ENCODE results near the gene DNAJC1. TPM values are rescaled to one million over a fixed set of nuclear protein-coding genes. Genes with fewer than 3 reads are reported as not detected.
"Not testable (repeated sequence)": the region's sequence is repeated elsewhere in the genome, so short reads cannot be mapped to it uniquely, and the experiment has no call there.

The DNAJC1 gene
- total RNA-seq, 1 donor from 2014 or later, result 103 TPM

GRCh38 chr10:21889477-21890275 lies 113.9 kb downstream of the DNAJC1 start:
- no peaks in the 10 kb centered on the region for H3K27me3 ChIP-seq (ENCODE audit: control insufficient read depth, insufficient read depth, low read length)
- no peaks in the 10 kb centered on the region for H3K36me3 ChIP-seq (ENCODE audit: control insufficient read depth, insufficient read depth, low read length)
- DNase-seq (ENCODE audit: low read depth), result no peak
- no peak overlapping the region for H3K4me3 ChIP-seq (ENCODE audit: low read depth, low read length)
- no peak for TF ChIP-seq CTCF (IDR thresholded peaks at IDR 0.05; ENCODE audit: insufficient read depth, low read length, poor library complexity, severe bottlenecking)

GRCh38 chr10:21888959-21889358 lies 114.6 kb downstream of the DNAJC1 start:
- Histone ChIP-seq H3K36me3 (ENCODE audit: control insufficient read depth, insufficient read depth, low read length) (no peaks in the 10 kb centered on the region), H3K4me3 (ENCODE audit: low read depth, low read length) (no peak overlapping the region), H3K27me3 (ENCODE audit: control insufficient read depth, insufficient read depth, low read length) (no peaks in the 10 kb centered on the region)
- no peak for TF ChIP-seq CTCF (IDR thresholded peaks at IDR 0.05; ENCODE audit: insufficient read depth, low read length, poor library complexity, severe bottlenecking)
- DNase-seq (ENCODE audit: low read depth), result no peak

DNA sequence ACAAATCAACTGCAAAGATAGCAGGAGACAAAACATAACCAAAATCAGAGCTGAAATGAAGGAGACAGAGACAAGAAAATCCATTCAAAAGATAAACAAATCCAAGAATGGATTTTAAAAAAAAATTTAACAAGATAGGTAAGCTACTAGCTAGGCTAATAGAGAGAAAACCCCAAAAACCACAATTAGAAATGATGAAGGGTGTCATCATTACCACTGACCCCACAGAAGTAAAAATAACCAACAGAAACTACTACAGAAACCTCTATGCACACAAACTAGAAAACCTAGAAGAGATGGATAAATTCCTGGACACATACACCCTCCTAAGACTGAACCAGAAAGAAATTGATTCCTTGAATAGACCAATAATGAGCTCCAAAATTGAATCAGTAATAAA lies 117.6 kb downstream of the DNAJC1 start:
- DNase-seq (ENCODE audit: low read depth), result no peak
- Histone ChIP-seq H3K27me3 (ENCODE audit: control insufficient read depth, insufficient read depth, low read length) (no peaks in the 10 kb centered on the region), H3K4me3 (ENCODE audit: low read depth, low read length) (no peak overlapping the region), H3K36me3 (ENCODE audit: control insufficient read depth, insufficient read depth, low read length) (no peaks in the 10 kb centered on the region)
- TF ChIP-seq CTCF (IDR thresholded peaks at IDR 0.05; ENCODE audit: insufficient read depth, low read length, poor library complexity, severe bottlenecking), result no peak

GRCh38 chr10:21873198-21873597 lies 130.3 kb downstream of the DNAJC1 start:
- TF ChIP-seq CTCF (IDR thresholded peaks at IDR 0.05; ENCODE audit: insufficient read depth, low read length, poor library complexity, severe bottlenecking), result no peak

GRCh38 chr10:21872771-21873170 lies 130.8 kb downstream of the DNAJC1 start:
- H3K27me3 ChIP-seq (ENCODE audit: control insufficient read depth, insufficient read depth, low read length); H3K4me3 ChIP-seq (ENCODE audit: low read depth, low read length); H3K36me3 ChIP-seq (ENCODE audit: control insufficient read depth, insufficient read depth, low read length); DNase-seq (ENCODE audit: low read depth): not testable (repeated sequence)

More at GRCh38 chr10:21873198-21873597, 130.3 kb downstream of the DNAJC1 start:
- Histone ChIP-seq H3K36me3 (ENCODE audit: control insufficient read depth, insufficient read depth, low read length) (no peaks in the 10 kb centered on the region), H3K27me3 (ENCODE audit: control insufficient read depth, insufficient read depth, low read length) (no peaks in the 10 kb centered on the region), H3K4me3 (ENCODE audit: low read depth, low read length) (no peak overlapping the region)
- no peak for DNase-seq (ENCODE audit: low read depth)

DNA sequence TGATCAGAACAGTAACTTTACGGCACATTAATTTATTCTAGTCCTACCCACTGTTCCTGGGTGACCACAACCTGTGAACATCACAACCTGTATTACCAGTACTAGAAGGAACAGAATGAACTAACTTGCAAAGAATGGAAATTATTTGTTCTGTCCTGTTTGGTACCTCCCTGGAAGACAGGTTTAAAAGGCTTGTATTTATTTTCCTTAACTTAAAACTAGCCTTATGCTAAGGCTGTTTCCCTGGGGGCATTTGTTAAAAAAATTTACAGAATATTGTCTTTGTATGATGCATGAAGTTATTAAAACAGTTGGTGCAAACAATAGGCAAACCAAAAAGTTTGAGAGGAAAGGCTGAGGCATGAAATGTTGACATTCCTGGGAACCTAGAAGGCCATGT lies 132.7 kb downstream of the DNAJC1 start:
- Histone ChIP-seq H3K27me3 (ENCODE audit: control insufficient read depth, insufficient read depth, low read length) (no peaks in the 10 kb centered on the region), H3K36me3 (ENCODE audit: control insufficient read depth, insufficient read depth, low read length) (no peaks in the 10 kb centered on the region), H3K4me3 (ENCODE audit: low read depth, low read length) (no peak overlapping the region)
- no peak for DNase-seq (ENCODE audit: low read depth)
- TF ChIP-seq CTCF (IDR thresholded peaks at IDR 0.05; ENCODE audit: insufficient read depth, low read length, poor library complexity, severe bottlenecking), result no peak

DNA sequence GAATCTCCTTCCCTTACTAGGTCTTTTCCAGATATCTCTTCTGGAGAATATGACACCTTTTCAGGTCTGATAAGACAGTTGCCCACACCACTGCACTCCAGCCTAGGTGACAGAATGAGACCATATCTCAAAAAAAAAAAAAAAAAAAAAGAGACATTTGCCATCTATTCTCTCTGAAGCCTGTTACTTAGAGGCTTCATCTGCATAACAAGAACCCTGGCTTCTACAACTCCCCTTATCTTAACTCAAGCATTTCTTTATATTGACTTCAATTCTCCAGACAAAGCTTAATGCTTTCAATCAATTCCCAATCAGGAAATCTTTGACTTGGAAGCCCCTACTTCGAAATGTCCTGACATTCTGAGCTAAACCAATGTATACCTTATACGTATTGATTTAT lies 134.4 kb downstream of the DNAJC1 start:
- H3K36me3 ChIP-seq (ENCODE audit: control insufficient read depth, insufficient read depth, low read length); H3K27me3 ChIP-seq (ENCODE audit: control insufficient read depth, insufficient read depth, low read length); H3K4me3 ChIP-seq (ENCODE audit: low read depth, low read length); DNase-seq (ENCODE audit: low read depth): not testable (repeated sequence)
